HFF-Myc (cell line): ENCODE data around the gene CSNK2A1.
"Not testable (repeated sequence)": the region's sequence is repeated elsewhere in the genome, so short reads cannot be mapped to it uniquely, and the experiment has no call there.

Source experiments
- DNase-seq: peaks from one replicate; pipeline ENCODE4 v3.0.0-alpha.2; 2011; ENCODE audit warnings: low read depth; ENCODE audit errors: extremely low read depth
- H3K4me3 ChIP-seq: replicated peaks from 2 replicates; pipeline ENCODE4 v1.5.1; 2011; ENCODE audit warnings: low read depth, mild to moderate bottlenecking, control low read depth, low read length
- CTCF ChIP-seq: IDR thresholded peaks from 2 replicates; pipeline ENCODE4 v1.5.1; 2012; ENCODE audit warnings: mild to moderate bottlenecking, low read depth, low read length, control low read depth; ENCODE audit errors: missing control alignments

The CSNK2A1 gene

GRCh38 chr20:513429-513828, 30.2 kb downstream of the CSNK2A1 start:
- TF ChIP-seq CTCF = no peak
- no peak for DNase-seq
- no peak overlapping the region for H3K4me3 ChIP-seq

DNA sequence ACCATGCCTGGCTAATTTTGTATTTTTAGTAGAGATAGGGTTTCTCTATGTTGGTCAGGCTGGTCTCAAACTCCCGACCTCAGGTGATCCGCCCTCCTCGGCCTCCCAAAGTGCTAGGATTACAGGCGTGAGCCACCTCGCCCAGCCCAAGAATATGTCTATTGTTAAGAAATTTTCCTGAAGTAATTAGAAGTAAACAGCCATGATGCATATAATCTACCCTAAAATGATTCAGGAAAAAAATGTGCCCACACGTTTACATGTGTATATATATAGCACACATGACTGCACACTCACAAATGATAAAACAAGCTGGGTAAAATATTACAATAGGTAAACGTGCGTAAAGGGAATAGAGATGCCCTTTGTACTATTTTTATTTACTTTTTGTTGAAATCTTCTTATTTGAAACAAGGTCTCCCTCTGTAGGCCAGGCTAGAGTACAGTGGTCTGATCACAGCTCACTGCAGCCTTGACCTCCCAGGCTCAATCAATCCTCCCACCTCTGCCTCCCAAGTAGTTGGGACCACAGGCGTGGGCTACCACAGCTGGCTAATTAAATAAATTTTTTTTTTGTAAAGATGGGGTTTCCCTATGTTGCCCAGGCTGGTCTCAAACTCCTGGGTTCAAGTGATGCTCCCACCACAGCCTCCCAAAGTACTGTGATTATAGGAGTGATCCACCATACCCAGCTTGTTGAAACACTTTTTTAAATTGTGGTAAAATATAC, 33.1 kb downstream of the CSNK2A1 start:
- not testable (repeated sequence) for H3K4me3 ChIP-seq, DNase-seq

DNA sequence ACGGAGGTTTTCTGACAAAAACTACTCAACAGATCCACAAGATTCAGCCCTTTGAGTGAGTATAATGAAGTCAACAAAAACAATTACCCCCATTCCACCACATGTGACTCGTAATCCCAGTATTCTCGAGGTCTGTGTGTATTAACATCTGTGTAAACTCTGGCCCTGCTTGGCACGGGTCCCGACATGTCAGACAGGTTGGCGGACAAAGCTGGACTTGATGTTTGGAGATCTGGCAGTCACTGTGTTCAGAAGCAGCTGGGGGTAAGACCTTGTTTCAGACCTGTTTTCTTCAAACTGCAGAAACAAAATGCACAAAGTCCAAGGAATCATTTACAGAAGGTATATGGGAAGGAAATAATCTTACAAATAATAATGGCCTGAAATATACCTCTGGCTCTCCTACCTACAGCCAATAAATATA, 35.2 kb downstream of the CSNK2A1 start:
- not testable (repeated sequence) for H3K4me3 ChIP-seq, DNase-seq

GRCh38 chr20:507761-508332, 35.7 kb downstream of the CSNK2A1 start:
- no peak overlapping the region for H3K4me3 ChIP-seq
- no peak for DNase-seq
- TF ChIP-seq CTCF = no peak

DNA sequence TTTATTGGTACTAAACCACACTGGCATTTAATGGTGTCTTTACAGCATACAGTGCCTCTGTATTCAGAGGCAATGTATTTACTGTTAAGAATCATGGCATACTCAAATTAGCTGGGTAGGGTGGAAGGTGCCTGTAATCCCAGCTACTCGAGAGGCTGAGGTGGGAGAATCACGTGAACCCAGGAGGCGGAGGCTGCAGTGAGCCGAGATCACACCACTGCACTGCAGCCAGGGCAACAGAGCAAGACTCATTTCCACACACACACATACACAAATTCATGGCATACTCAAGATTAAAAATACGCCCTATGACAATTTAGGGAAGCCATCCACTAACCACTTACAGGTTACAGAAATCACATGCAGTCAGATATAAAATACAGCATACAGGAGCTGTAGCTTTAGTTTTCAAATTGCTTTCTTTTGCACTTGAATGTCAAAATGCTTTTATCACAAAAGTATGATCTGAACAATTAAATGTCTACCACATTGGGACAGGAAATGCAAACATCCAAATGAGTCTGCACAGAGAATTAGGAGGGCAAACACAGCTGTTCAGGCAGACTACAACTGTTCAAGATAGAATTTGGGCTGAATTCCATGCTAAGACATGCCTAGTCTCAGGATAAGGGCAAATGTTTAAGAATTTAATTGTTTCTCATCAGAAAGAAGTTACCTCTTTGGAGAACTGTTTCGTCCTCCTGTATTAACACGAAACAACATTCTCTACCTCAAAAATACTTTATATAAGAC, 36.4 kb downstream of the CSNK2A1 start:
- no peak for TF ChIP-seq CTCF
- no peak for DNase-seq
- H3K4me3 ChIP-seq = no peak overlapping the region

- DNase-seq = no peak
- no peak for TF ChIP-seq CTCF
- no peak overlapping the region for H3K4me3 ChIP-seq
These were observed 38.9 kb downstream of the CSNK2A1 start for GRCh38 chr20:504632-505075.

DNA sequence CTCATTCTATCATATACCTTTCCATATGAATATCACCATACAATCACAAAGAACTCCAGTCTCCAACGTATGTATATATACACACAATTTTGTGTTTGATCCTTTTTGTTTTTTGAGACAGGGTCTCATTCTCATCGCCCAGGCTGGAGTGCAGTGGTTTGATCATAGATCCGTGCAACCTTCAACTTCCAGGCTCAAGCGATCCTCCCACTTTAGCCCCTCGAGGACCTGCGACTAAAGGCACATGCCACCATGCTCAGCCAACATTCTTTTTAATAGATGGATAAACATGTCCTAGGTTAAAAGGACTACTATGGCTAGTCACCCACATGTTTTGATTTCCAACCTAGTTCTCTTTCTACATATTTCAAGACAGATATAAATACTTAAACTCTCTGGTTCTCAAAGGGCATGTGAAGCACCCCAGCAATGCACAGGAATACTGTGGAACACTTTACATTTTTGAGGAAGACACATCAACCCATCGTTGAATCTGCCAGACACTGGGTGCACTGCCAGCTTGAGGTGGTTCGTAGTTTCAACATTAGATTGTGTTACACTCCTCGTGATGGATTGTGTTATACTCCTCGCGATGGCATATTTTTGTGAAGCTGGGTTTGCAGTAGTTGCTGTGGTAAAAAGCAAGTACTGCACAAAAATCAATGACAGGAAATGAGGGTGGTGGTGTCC, 40.4 kb downstream of the CSNK2A1 start:
- no peak overlapping the region for H3K4me3 ChIP-seq
- TF ChIP-seq CTCF = no peak
- no peak for DNase-seq
